ENCODE measurements around the gene CLCF1.

DNA sequence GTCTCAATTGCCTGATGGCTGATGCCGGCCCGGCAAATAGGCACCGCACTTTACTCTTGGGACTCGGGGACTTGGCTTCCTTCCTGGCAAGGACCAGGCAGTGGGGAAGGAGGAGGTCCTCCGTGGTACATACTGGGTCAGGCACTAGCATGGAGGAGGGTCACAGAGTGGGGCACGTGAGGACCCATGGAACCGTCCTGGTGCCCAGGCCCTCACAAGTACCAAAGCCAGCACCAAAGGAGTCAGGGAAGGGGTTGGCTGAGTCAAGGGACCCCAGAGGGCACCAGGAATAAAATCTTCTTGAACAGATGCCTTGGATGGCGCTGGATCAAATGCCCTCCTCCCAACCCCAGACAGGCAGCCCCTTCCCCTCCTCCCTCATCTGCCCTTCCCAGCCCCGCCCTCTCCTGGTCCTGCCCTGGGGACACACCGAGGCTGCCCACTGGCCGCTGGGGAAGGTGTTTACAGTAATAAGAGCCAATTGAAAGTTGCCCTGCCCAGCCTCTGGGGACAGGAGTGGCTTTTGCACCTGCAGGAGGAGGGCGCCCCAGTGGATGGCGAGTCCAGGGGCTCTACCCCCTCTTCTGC lies 36.5 kb upstream of the CLCF1 start:
- TF ChIP-seq EP300 (IDR thresholded peaks at IDR 0.05) (no peak), POLR2A (IDR thresholded peaks at IDR 0.05) (no peak)
- TF ChIP-seq, protein P1, sequence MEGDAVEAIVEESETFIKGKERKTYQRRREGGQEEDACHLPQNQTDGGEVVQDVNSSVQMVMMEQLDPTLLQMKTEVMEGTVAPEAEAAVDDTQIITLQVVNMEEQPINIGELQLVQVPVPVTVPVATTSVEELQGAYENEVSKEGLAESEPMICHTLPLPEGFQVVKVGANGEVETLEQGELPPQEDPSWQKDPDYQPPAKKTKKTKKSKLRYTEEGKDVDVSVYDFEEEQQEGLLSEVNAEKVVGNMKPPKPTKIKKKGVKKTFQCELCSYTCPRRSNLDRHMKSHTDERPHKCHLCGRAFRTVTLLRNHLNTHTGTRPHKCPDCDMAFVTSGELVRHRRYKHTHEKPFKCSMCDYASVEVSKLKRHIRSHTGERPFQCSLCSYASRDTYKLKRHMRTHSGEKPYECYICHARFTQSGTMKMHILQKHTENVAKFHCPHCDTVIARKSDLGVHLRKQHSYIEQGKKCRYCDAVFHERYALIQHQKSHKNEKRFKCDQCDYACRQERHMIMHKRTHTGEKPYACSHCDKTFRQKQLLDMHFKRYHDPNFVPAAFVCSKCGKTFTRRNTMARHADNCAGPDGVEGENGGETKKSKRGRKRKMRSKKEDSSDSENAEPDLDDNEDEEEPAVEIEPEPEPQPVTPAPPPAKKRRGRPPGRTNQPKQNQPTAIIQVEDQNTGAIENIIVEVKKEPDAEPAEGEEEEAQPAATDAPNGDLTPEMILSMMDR (IDR thresholded peaks at IDR 0.05), result no peak

Data from stomach (tissue), 4 donors.